ENCODE measurements around the gene SRL. TPM values are rescaled to one million over a fixed set of nuclear protein-coding genes. Genes with fewer than 3 reads are reported as not detected.

SRL gene
- total and polyA plus RNA-seq, 4 donors, result 0.30 to 2.9 (median 1.2) TPM

DNA sequence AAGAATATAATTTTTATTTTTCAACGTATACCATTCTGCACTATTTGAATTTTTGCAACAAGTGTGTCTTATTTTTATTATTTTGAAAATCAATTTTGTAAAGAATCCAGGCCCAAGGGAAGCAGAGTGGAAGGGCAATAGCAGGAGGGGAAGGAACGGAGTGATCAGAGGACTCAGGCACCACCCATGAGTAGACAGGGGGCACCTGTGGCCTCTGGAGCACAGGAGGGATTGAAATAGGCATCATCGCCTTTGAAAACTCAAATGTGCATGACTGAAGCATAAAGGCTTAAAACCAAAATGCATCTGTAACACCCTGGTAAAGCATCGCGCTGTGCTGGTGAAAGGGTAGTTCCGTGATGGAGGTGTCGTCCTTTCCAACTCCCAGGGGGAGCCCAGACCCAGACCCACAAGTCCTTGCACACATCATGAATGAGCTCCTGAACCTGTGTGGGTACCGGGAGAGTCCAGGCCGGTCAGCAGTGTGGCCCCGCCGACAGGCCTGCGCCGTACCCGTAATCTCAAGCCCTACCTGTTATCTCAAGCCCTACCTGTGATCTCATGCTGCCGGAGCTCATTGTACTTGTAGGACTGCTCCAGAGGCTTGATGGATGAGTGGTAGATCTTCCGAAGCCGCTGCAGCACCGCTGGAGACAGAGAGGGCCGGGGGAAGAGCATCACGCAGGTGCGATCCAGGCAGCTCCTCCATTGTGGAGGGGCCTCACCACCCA, 39.1 kb downstream of the SRL start:
- no peaks in the 10 kb centered on the region for H3K27me3 ChIP-seq (ENCODE audit: control insufficient read depth in 3 of 3, insufficient read depth in 3 of 3, low read length in 2 of 3)

DNA sequence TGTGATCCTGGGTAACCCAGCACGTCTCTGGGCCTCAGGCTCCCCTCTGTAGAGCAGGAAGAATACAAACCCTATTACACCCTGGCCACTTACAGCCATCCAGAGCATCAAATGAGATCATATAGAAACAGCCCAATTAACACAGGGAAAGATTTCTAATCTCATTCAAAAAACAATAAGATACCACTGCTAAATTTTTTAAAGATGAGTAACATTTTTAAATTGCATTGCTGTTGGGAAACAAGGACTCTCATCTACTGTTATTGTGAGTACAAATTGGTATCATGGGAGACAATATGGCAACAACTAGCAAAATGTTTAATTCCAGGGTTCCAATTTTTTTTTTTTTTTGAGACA, 41.1 kb downstream of the SRL start:
- DNase-seq (no peak), ATAC-seq (ENCODE audit: insufficient read depth, low FRiP score) (no peak)
- Histone ChIP-seq H3K9me3 (ENCODE audit: control insufficient read depth in 4 of 4, insufficient read depth in 3 of 4, low read length in 3 of 4) (no peaks in the 10 kb centered on the region), H3K36me3 (ENCODE audit: control insufficient read depth in 4 of 4, insufficient read depth in 4 of 4, low read length in 4 of 4) (peaks cover 0 to 4% (median 0%) of the 10 kb centered on the region in 4 donors), H3K27ac (ENCODE audit: low read depth in 1 of 2, low read length in 1 of 2) (no peak overlapping the region), H3K4me1 (ENCODE audit: control insufficient read depth in 5 of 5, insufficient read depth in 5 of 5, low read length in 5 of 5) (peaks cover 0 to 30% (median 6%) of the 10 kb centered on the region in 5 donors), H3K9ac (ENCODE audit: insufficient read depth in 1 of 2, low read length in 2 of 2) (no peak overlapping the region), H3K27me3 (ENCODE audit: control insufficient read depth in 3 of 3, insufficient read depth in 3 of 3, low read length in 2 of 3) (no peaks in the 10 kb centered on the region), H3K4me3 (no peak overlapping the region)
- TF ChIP-seq, protein P1, sequence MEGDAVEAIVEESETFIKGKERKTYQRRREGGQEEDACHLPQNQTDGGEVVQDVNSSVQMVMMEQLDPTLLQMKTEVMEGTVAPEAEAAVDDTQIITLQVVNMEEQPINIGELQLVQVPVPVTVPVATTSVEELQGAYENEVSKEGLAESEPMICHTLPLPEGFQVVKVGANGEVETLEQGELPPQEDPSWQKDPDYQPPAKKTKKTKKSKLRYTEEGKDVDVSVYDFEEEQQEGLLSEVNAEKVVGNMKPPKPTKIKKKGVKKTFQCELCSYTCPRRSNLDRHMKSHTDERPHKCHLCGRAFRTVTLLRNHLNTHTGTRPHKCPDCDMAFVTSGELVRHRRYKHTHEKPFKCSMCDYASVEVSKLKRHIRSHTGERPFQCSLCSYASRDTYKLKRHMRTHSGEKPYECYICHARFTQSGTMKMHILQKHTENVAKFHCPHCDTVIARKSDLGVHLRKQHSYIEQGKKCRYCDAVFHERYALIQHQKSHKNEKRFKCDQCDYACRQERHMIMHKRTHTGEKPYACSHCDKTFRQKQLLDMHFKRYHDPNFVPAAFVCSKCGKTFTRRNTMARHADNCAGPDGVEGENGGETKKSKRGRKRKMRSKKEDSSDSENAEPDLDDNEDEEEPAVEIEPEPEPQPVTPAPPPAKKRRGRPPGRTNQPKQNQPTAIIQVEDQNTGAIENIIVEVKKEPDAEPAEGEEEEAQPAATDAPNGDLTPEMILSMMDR (IDR thresholded peaks at IDR 0.05; ENCODE audit: control extremely low read depth, extremely low read depth), result no peak
- 90 to 96% methylated on average over 1 of the region's 1 CpG for WGBS, 2 donors

More for the DNA sequence above, 39.1 kb downstream of the SRL start:
- Histone ChIP-seq H3K4me1 (ENCODE audit: control insufficient read depth in 5 of 5, insufficient read depth in 5 of 5, low read length in 5 of 5) (peaks cover 0 to 46% (median 10%) of the 10 kb centered on the region in 5 donors), H3K27ac (ENCODE audit: low read depth in 1 of 2, low read length in 1 of 2) (no peak overlapping the region), H3K36me3 (ENCODE audit: control insufficient read depth in 4 of 4, insufficient read depth in 4 of 4, low read length in 4 of 4) (peaks cover 0 to 2% (median 0%) of the 10 kb centered on the region in 4 donors), H3K9me3 (ENCODE audit: control insufficient read depth in 4 of 4, insufficient read depth in 3 of 4, low read length in 3 of 4) (no peaks in the 10 kb centered on the region), H3K9ac (ENCODE audit: insufficient read depth in 1 of 2, low read length in 2 of 2) (no peak overlapping the region), H3K4me3 (no peak overlapping the region)
- DNase-seq (no peak), ATAC-seq (ENCODE audit: insufficient read depth, low FRiP score) (no peak)
- 91% methylated on average over 21 of the region's 21 CpGs for WGBS, 2 donors
- TF ChIP-seq, protein P1 (IDR thresholded peaks at IDR 0.05; ENCODE audit: control extremely low read depth, extremely low read depth), result no peak

DNA sequence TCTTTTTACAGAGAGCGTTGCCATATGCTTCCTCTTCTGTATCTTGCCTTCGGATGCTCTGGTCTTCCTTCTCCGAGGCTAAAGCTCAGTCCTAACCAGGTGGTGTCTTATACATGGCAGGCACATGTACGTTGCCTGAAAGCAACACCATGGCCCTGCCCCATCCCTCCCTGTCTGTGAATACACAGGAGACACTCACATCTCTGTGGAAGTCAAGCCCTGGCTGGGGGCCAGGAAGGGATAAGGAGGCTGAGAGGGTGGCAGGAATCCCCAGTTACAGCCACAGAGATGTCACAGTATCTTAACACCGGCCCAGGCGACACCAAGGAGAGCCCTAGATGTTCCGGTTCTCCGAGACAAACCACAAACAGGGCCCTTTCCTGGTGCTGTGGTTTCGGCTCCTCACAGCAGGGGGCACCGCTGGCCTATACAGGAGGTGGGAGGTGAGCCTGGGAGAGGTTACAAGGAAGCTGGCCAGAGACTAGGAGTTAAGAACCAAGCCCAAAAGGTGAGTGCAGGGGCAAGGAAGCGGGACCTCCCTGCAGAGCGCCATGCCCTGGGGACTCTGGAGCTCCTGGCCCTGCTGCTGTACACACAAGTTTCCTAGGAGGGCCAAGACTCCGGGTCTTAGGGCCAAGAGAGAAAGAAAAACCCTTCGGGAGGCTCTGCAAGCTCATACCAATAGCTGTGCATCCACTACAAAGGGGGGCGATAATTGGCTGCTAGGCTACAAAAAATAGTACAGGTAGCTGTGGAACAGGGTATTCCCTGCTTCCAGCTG, 41.7 kb downstream of the SRL start:
- WGBS, 2 donors, result 38 to 40% methylated on average over 15 of the region's 15 CpGs
- Histone ChIP-seq H3K27me3 (ENCODE audit: control insufficient read depth in 3 of 3, insufficient read depth in 3 of 3, low read length in 2 of 3) (no peaks in the 10 kb centered on the region), H3K27ac (ENCODE audit: low read depth in 1 of 2, low read length in 1 of 2) (no peak overlapping the region), H3K9me3 (ENCODE audit: control insufficient read depth in 4 of 4, insufficient read depth in 3 of 4, low read length in 3 of 4) (no peaks in the 10 kb centered on the region), H3K4me3 (no peak overlapping the region), H3K36me3 (ENCODE audit: control insufficient read depth in 4 of 4, insufficient read depth in 4 of 4, low read length in 4 of 4) (peaks cover 0 to 4% (median 0%) of the 10 kb centered on the region in 4 donors), H3K9ac (ENCODE audit: insufficient read depth in 1 of 2, low read length in 2 of 2) (peak overlapping the region in 1 of 2 donors; percentile 26), H3K4me1 (ENCODE audit: control insufficient read depth in 5 of 5, insufficient read depth in 5 of 5, low read length in 5 of 5) (peaks cover 0 to 25% (median 6%) of the 10 kb centered on the region in 5 donors)
- ATAC-seq (ENCODE audit: insufficient read depth, low FRiP score), result peak; percentile 77
- peak; percentile 72 to 78 (median 75) for DNase-seq
- TF ChIP-seq, protein P1 (IDR thresholded peaks at IDR 0.05; ENCODE audit: control extremely low read depth, extremely low read depth), result peak; percentile 45
